IMR-90 (cell line): Measurements from ENCODE around the gene TNFRSF4.

Experiments used
- BHLHE40 ChIP-seq: fragments of 150-350 bp; IDR thresholded peaks from 2 replicates; pipeline ENCODE4 v1.6.1; 2016; ENCODE audit warnings: mild to moderate bottlenecking, low read depth, low read length
- CEBPB ChIP-seq: IDR thresholded peaks from 2 replicates; pipeline ENCODE4 v1.6.1; 2012; ENCODE audit warnings: low read depth, low read length, improper control_type of control experiment
- CHD1 ChIP-seq: IDR thresholded peaks from 2 replicates; pipeline ENCODE4 v1.6.1; 2012; ENCODE audit warnings: low read depth, low read length, improper control_type of control experiment
- FOS ChIP-seq: fragments of 150-350 bp; IDR thresholded peaks from 2 replicates; pipeline ENCODE4 v1.6.1; 2016; ENCODE audit warnings: low read depth, low read length
- MAFK ChIP-seq: IDR thresholded peaks from 2 replicates; pipeline ENCODE4 v1.6.1; 2012; ENCODE audit warnings: low read depth, low read length, improper control_type of control experiment
- MAZ ChIP-seq: IDR thresholded peaks from 2 replicates; pipeline ENCODE4 v1.6.1; 2012; ENCODE audit warnings: low read depth, mild to moderate bottlenecking, low read length, improper control_type of control experiment, moderate library complexity, borderline replicate concordance
- POLR2A ChIP-seq: IDR thresholded peaks from 2 replicates; pipeline ENCODE4 v1.6.1; 2012; ENCODE audit warnings: mild to moderate bottlenecking, low read depth, low read length
- RAD21 ChIP-seq: IDR thresholded peaks from 2 replicates; pipeline ENCODE4 v1.6.1; 2012; ENCODE audit warnings: low read length, improper control_type of control experiment
- RFX5 ChIP-seq: IDR thresholded peaks from 2 replicates; pipeline ENCODE4 v1.8.0; 2012; ENCODE audit warnings: low read depth, mild to moderate bottlenecking, low read length, moderate library complexity
- TF ChIP-seq, protein P1 (sequence below): conservative IDR thresholded peaks from 2 replicates; pipeline ENCODE4 v1.5.1; 2012; ENCODE audit warnings: mild to moderate bottlenecking, low read depth, low read length, improper control_type of control experiment

GRCh38 chr1:1183833-1184775 lies 29.8 kb downstream of the TNFRSF4 start:
- TF ChIP-seq, protein P1, sequence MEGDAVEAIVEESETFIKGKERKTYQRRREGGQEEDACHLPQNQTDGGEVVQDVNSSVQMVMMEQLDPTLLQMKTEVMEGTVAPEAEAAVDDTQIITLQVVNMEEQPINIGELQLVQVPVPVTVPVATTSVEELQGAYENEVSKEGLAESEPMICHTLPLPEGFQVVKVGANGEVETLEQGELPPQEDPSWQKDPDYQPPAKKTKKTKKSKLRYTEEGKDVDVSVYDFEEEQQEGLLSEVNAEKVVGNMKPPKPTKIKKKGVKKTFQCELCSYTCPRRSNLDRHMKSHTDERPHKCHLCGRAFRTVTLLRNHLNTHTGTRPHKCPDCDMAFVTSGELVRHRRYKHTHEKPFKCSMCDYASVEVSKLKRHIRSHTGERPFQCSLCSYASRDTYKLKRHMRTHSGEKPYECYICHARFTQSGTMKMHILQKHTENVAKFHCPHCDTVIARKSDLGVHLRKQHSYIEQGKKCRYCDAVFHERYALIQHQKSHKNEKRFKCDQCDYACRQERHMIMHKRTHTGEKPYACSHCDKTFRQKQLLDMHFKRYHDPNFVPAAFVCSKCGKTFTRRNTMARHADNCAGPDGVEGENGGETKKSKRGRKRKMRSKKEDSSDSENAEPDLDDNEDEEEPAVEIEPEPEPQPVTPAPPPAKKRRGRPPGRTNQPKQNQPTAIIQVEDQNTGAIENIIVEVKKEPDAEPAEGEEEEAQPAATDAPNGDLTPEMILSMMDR, result no peak
- no peak for TF ChIP-seq CHD1
- no peak for TF ChIP-seq FOS
- TF ChIP-seq POLR2A, result no peak
- no peak for TF ChIP-seq MAFK
- no peak for TF ChIP-seq BHLHE40
- TF ChIP-seq CEBPB, result no peak
- TF ChIP-seq MAZ, result no peak
- TF ChIP-seq RAD21, result no peak
- no peak for TF ChIP-seq RFX5
